IMR-90 (cell line): Measurements from ENCODE around the gene CDC42EP3. TPM values are rescaled to one million over a fixed set of nuclear protein-coding genes. Genes with fewer than 3 reads are reported as not detected.
A peak's percentile ranks its signal among the peaks of the same experiment; 100 is the strongest.

Source experiments
- ATAC-seq: fragments of 200-7000 bp; cut with Tn5 transposase; 2 replicates; pipeline ENCODE4 v1.9.1; 2020; ENCODE audit warnings: low read depth, mild to moderate bottlenecking, moderate library complexity
- BruUV-seq: library from RNA; stranded (reverse); fragments of 400-500 nt; replicated peaks from 2 replicates; lab custom pipeline; 2021; lab: Mats Ljungman, UMichigan
- CTCF ChIA-PET: fragments of 300-600 bp; formaldehyde crosslinking; extraction: SDS; loops from one replicate; lab custom pipeline; 2021; ENCODE audit warnings: antibody characterized with exemption; lab: Yijun Ruan, JAX
- POLR2A ChIA-PET: fragments of 300-600 bp; sonication (Branson Sonifier 250); formaldehyde crosslinking; loops from one replicate; lab custom pipeline; 2022; ENCODE audit warnings: antibody characterized with exemption; ENCODE audit not compliant: unreplicated experiment; lab: Charles Lee
- DNase-seq: peaks from one replicate; pipeline ENCODE4 v3.0.0; 2013
- H2AFZ ChIP-seq: replicated peaks from 2 replicates; pipeline ENCODE3; 2013; ENCODE audit warnings: low read length, mild to moderate bottlenecking; ENCODE audit not compliant: poor library complexity
- H2AK5ac ChIP-seq: 2 replicates; pipeline ENCODE4 v1.6.1; 2013; ENCODE audit warnings: low read depth, low read length, inconsistent platforms
- H2AK9ac ChIP-seq: replicated peaks from 2 replicates; pipeline ENCODE3; 2013; ENCODE audit warnings: mild to moderate bottlenecking, low read depth, low read length, moderate library complexity; ENCODE audit not compliant: poor library complexity
- H2BK120ac ChIP-seq: 2 replicates; pipeline ENCODE4 v1.6.1; 2013; ENCODE audit warnings: low read depth, low read length, inconsistent platforms
- H2BK15ac ChIP-seq: 3 replicates; pipeline ENCODE4 v1.6.1; 2013; ENCODE audit warnings: low read depth, low read length, inconsistent platforms
- H2BK20ac ChIP-seq: 2 replicates; pipeline ENCODE4 v1.6.1; 2013; ENCODE audit warnings: low read depth, mild to moderate bottlenecking, inconsistent platforms, low read length, moderate library complexity
- H2BK5ac ChIP-seq: 2 replicates; pipeline ENCODE4 v1.6.1; 2013; ENCODE audit warnings: mild to moderate bottlenecking, low read depth, low read length, inconsistent platforms; ENCODE audit not compliant: poor library complexity, severe bottlenecking
- H3K14ac ChIP-seq: replicated peaks from 2 replicates; pipeline ENCODE4 v1.6.1; 2013; ENCODE audit warnings: low read depth, low read length, inconsistent platforms
- H3K18ac ChIP-seq: 2 replicates; pipeline ENCODE4 v1.6.1; 2013; ENCODE audit warnings: low read depth, low read length, control low read depth
- H3K23ac ChIP-seq: 2 replicates; pipeline ENCODE4 v1.6.1; 2013; ENCODE audit warnings: low read depth, low read length, inconsistent platforms
- H3K27ac ChIP-seq: 2 replicates; pipeline ENCODE4 v1.5.1; 2013; ENCODE audit warnings: mild to moderate bottlenecking, control low read depth, low read length; ENCODE audit not compliant: insufficient read depth
- H3K27me3 ChIP-seq: 2 replicates; pipeline ENCODE4 v1.6.1; 2013; ENCODE audit warnings: low read length; ENCODE audit not compliant: control insufficient read depth, insufficient read depth
- H3K36me3 ChIP-seq: 2 replicates; pipeline ENCODE4 v1.6.1; 2013; ENCODE audit warnings: low read length, mixed read lengths; ENCODE audit not compliant: control insufficient read depth, insufficient read depth
- H3K4ac ChIP-seq: 2 replicates; pipeline ENCODE4 v1.6.1; 2013; ENCODE audit warnings: low read depth, low read length, inconsistent platforms
- H3K4me1 ChIP-seq: 2 replicates; pipeline ENCODE4 v1.6.1; 2013; ENCODE audit warnings: low read length, mixed read lengths; ENCODE audit not compliant: control insufficient read depth, insufficient read depth
- H3K4me2 ChIP-seq: 2 replicates; pipeline ENCODE4 v1.6.1; 2013; ENCODE audit warnings: low read depth, mild to moderate bottlenecking, control low read depth, low read length, moderate library complexity
- H3K4me3 ChIP-seq: 2 replicates; pipeline ENCODE4 v1.5.1; 2013; ENCODE audit warnings: low read depth, mild to moderate bottlenecking, control low read depth, low read length, moderate library complexity; ENCODE audit not compliant: insufficient read depth
- H3K56ac ChIP-seq: 2 replicates; pipeline ENCODE4 v1.6.1; 2013; ENCODE audit warnings: low read length, inconsistent platforms; ENCODE audit not compliant: insufficient read depth; ENCODE audit errors: extremely low read depth
- H3K79me1 ChIP-seq, 2 experiments: 2 replicates each; pipeline ENCODE4 v1.6.1; 2013; ENCODE audit warnings: low read length in 2 of 2, inconsistent platforms in 1 of 2, low read depth in 1 of 2
- H3K9ac ChIP-seq: 2 replicates; pipeline ENCODE4 v1.6.1; 2013; ENCODE audit warnings: low read depth, low read length, control low read depth
- H3K9me1 ChIP-seq: 2 replicates; pipeline ENCODE4 v1.6.1; 2013; ENCODE audit warnings: low read length, inconsistent platforms; ENCODE audit not compliant: insufficient read depth
- H3K9me3 ChIP-seq: 2 replicates; pipeline ENCODE4 v1.6.1; 2013; ENCODE audit warnings: low read length; ENCODE audit not compliant: control insufficient read depth, insufficient read depth
- H4K20me1 ChIP-seq: 2 replicates; pipeline ENCODE4 v1.6.1; 2013; ENCODE audit warnings: low read length, inconsistent platforms; ENCODE audit not compliant: insufficient read depth
- H4K5ac ChIP-seq: 2 replicates; pipeline ENCODE4 v1.6.1; 2013; ENCODE audit warnings: mild to moderate bottlenecking, low read depth, low read length, control low read depth
- H4K8ac ChIP-seq, 2 experiments: 2 replicates each; pipeline ENCODE4 v1.6.1; 2013; ENCODE audit warnings: low read depth in 2 of 2, low read length in 2 of 2, control low read depth in 1 of 2, inconsistent platforms in 1 of 2
- H4K91ac ChIP-seq: 2 replicates; pipeline ENCODE4 v1.6.1; 2013; ENCODE audit warnings: low read depth, low read length, inconsistent platforms; ENCODE audit not compliant: insufficient read depth
- BHLHE40 ChIP-seq: fragments of 150-350 bp; IDR thresholded peaks from 2 replicates; pipeline ENCODE4 v1.6.1; 2016; ENCODE audit warnings: mild to moderate bottlenecking, low read depth, low read length
- CEBPB ChIP-seq: IDR thresholded peaks from 2 replicates; pipeline ENCODE4 v1.6.1; 2012; ENCODE audit warnings: low read depth, low read length, improper control_type of control experiment
- CHD1 ChIP-seq: IDR thresholded peaks from 2 replicates; pipeline ENCODE4 v1.6.1; 2012; ENCODE audit warnings: low read depth, low read length, improper control_type of control experiment
- CTCF ChIP-seq: conservative IDR thresholded peaks from 2 replicates; pipeline ENCODE4 v1.5.1; 2012; ENCODE audit warnings: mild to moderate bottlenecking, low read depth, low read length, improper control_type of control experiment
- FOS ChIP-seq: fragments of 150-350 bp; IDR thresholded peaks from 2 replicates; pipeline ENCODE4 v1.6.1; 2016; ENCODE audit warnings: low read depth, low read length
- MAFK ChIP-seq: IDR thresholded peaks from 2 replicates; pipeline ENCODE4 v1.6.1; 2012; ENCODE audit warnings: low read depth, low read length, improper control_type of control experiment
- MAZ ChIP-seq: IDR thresholded peaks from 2 replicates; pipeline ENCODE4 v1.6.1; 2012; ENCODE audit warnings: low read depth, mild to moderate bottlenecking, low read length, improper control_type of control experiment, moderate library complexity, borderline replicate concordance
- MXI1 ChIP-seq: IDR thresholded peaks from 2 replicates; pipeline ENCODE4 v1.6.1; 2012; ENCODE audit warnings: low read depth, mild to moderate bottlenecking, low read length, moderate library complexity, borderline replicate concordance
- NFE2L2 ChIP-seq: fragments of 150-350 bp; IDR thresholded peaks from 2 replicates; pipeline ENCODE4 v1.6.1; 2016; ENCODE audit warnings: low read depth, mild to moderate bottlenecking, low read length
- POLR2A ChIP-seq: IDR thresholded peaks from 2 replicates; pipeline ENCODE4 v1.6.1; 2012; ENCODE audit warnings: mild to moderate bottlenecking, low read depth, low read length
- RAD21 ChIP-seq: IDR thresholded peaks from 2 replicates; pipeline ENCODE4 v1.6.1; 2012; ENCODE audit warnings: low read length, improper control_type of control experiment
- RCOR1 ChIP-seq: IDR thresholded peaks from 2 replicates; pipeline ENCODE4 v1.6.1; 2012; ENCODE audit warnings: mild to moderate bottlenecking, low read length, improper control_type of control experiment; ENCODE audit not compliant: insufficient replicate concordance
- RFX5 ChIP-seq: IDR thresholded peaks from 2 replicates; pipeline ENCODE4 v1.8.0; 2012; ENCODE audit warnings: low read depth, mild to moderate bottlenecking, low read length, moderate library complexity
- SMC3 ChIP-seq: fragments of 150-350 bp; IDR thresholded peaks from 2 replicates; pipeline ENCODE4 v1.6.1; 2016; ENCODE audit warnings: low read depth, mild to moderate bottlenecking, antibody characterized with exemption, low read length, moderate library complexity
- USF2 ChIP-seq: fragments of 150-350 bp; IDR thresholded peaks from 2 replicates; pipeline ENCODE4 v1.6.1; 2017; ENCODE audit warnings: mild to moderate bottlenecking, antibody characterized with exemption, low read length, low read depth
- WGBS, 2 experiments: methylation state at CpG; one replicate each; pipeline versions ENCODE4 v1.1.5 to v1.1.7; 2013; ENCODE audit warnings: missing lambda C conversion rate in 2 of 2; ENCODE audit not compliant: insufficient read length in 1 of 2; ENCODE audit errors: extremely low coverage in 2 of 2; 5-methylcytosine and 5-hydroxymethylcytosine counted together
- dilution Hi-C: fragments of 300-500 bp; cut with HindIII; formaldehyde crosslinking; loops from one replicate; pipeline ENCODE4 v1.14.3; 2018; ENCODE audit warnings: low sequenced_read_pairs; ENCODE audit not compliant: unreplicated experiment
- in situ Hi-C: fragments of 300-500 bp; cut with MboI; formaldehyde crosslinking; loops from 3 replicates; pipeline ENCODE4 v1.14.3; 2019; ENCODE audit warnings: low sequenced_read_pairs, inconsistent platforms, mixed read lengths
- intact Hi-C: fragments of 100-400 bp; cut with micrococcal nuclease; formaldehyde crosslinking; loops from 2 replicates; pipeline ENCODE4 v1.10.0; 2022
- polyA plus RNA-seq, 3 experiments: library from polyadenylated mRNA; depleted of rRNA; stranded (reverse); fragments of >200 nt; gene quantifications; 2 replicates each; pipeline ENCODE4 v1.2.3, GENCODE V29; 2012; ENCODE audit warnings: low replicate concordance in 1 of 3
- total RNA-seq: library from RNA; depleted of rRNA; stranded (reverse); fragments of >200 nt; gene quantifications from 2 replicates; pipeline ENCODE4 v1.2.3, GENCODE V29; 2012
- TF ChIP-seq, protein P1 (sequence below): fragments of 150-350 bp; IDR thresholded peaks from 2 replicates; pipeline ENCODE4 v1.6.1; 2016; ENCODE audit warnings: low read depth, mild to moderate bottlenecking, low read length, moderate library complexity, borderline replicate concordance

CDC42EP3 gene
- total and polyA plus RNA-seq, 2 of the 4 experiments (the other 2 are of a cell fraction), result 167 to 193 TPM

DNA sequence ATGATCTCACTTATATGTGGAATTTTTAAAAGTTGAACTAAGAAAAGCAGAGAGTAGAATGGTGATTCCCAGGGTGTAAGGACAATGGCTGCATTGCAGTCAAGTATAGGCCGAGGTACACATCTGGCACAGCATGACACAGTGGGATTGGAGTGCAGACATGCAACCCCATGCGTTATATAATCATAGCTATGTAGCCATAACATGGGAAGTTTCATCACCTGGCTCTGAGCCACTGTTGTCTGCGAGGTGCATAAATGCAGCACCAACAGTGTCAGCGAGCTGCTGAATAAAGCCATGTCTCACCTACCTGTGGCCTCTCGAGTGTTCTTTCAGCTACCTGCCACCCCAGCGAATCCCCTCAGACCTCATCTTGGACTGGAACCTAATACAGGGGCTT is 61.7 kb downstream of the CDC42EP3 start:
- intact Hi-C loops, result no loop called here
- TF ChIP-seq SMC3 (no peak), MAZ (no peak), RCOR1 (no peak), MAFK (no peak), CTCF (no peak), BHLHE40 (no peak), CEBPB (no peak), CHD1 (no peak), POLR2A (no peak), RFX5 (no peak), FOS (no peak), NFE2L2 (no peak), MXI1 (no peak), RAD21 (no peak), USF2 (no peak)
- TF ChIP-seq, protein P1, sequence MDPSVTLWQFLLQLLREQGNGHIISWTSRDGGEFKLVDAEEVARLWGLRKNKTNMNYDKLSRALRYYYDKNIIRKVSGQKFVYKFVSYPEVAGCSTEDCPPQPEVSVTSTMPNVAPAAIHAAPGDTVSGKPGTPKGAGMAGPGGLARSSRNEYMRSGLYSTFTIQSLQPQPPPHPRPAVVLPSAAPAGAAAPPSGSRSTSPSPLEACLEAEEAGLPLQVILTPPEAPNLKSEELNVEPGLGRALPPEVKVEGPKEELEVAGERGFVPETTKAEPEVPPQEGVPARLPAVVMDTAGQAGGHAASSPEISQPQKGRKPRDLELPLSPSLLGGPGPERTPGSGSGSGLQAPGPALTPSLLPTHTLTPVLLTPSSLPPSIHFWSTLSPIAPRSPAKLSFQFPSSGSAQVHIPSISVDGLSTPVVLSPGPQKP, result no peak
- Histone ChIP-seq H4K91ac (no peak overlapping the region), H3K27ac (no peak overlapping the region), H3K56ac (no peak overlapping the region), H2BK20ac (no peak overlapping the region), H3K4ac (no peak overlapping the region), H3K4me2 (no peak overlapping the region), H2BK120ac (no peak overlapping the region), H3K79me1 (no peaks in the 10 kb centered on the region), H3K9me3 (no peaks in the 10 kb centered on the region), H4K20me1 (no peaks in the 10 kb centered on the region), H3K23ac (no peak overlapping the region), H3K14ac (no peak overlapping the region), H4K5ac (no peak overlapping the region), H2AK9ac (no peak overlapping the region), H4K8ac (no peak overlapping the region), H2BK5ac (no peak overlapping the region), H3K9me1 (peaks cover 3% of the 10 kb centered on the region; the same call in 1 of the 2 replicates), H3K4me1 (peaks cover 2% of the 10 kb centered on the region), H3K36me3 (no peaks in the 10 kb centered on the region), H3K18ac (no peak overlapping the region), H2BK15ac (no peak overlapping the region), H3K9ac (no peak overlapping the region), H2AK5ac (peak overlapping the region; percentile 37; the same call in 1 of the 2 replicates), H2AFZ (no peak overlapping the region), H3K4me3 (no peak overlapping the region), H3K27me3 (no peaks in the 10 kb centered on the region)
- CTCF ChIA-PET, result no interaction called here
- BruUV-seq, result no TSS peak
- 83% methylated on average over 2 of the region's 6 CpGs; no CpG with 5 or more reads in 1 of the 2 experiments for WGBS, 2 experiments
- no peak for DNase-seq
- POLR2A ChIA-PET, result no interaction called here
- in situ Hi-C loops, result no loop called here
- no peak for ATAC-seq
- dilution Hi-C loops, result no loop called here
